8988T (cell line): Measurements from ENCODE around the gene A2ML1.
A peak's percentile ranks its signal among the peaks of the same experiment; 100 is the strongest.
"Not testable (repeated sequence)": the region's sequence is repeated elsewhere in the genome, so short reads cannot be mapped to it uniquely, and the experiment has no call there.

Source experiments
- DNase-seq: peaks from one replicate; pipeline ENCODE4 v3.0.0; 2011

Gene A2ML1

DNA sequence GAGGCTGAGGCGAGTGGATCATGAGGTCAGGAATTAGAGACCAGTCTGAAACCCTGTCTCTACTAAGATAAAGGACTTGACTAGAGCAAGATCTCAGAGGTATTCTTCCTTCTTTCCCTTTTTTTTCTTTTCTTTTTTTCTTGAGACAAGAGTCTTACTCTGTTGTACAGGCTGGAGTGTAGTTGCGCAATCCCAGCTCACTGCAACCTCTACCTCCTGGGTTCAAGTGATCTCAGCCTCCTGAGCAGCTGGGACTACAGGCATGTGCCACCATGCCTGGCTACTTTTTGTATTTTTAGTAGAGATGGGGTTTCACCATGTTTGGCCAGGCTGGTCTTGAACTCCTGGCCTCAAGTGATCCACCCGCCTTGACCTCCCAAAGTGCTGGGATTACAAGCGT is 37.0 kb downstream of the A2ML1 start:
- DNase-seq, result not testable (repeated sequence)

- no peak for DNase-seq
These were observed 37.9 kb downstream of the A2ML1 start for GRCh38 chr12:8860165-8860961.

DNA sequence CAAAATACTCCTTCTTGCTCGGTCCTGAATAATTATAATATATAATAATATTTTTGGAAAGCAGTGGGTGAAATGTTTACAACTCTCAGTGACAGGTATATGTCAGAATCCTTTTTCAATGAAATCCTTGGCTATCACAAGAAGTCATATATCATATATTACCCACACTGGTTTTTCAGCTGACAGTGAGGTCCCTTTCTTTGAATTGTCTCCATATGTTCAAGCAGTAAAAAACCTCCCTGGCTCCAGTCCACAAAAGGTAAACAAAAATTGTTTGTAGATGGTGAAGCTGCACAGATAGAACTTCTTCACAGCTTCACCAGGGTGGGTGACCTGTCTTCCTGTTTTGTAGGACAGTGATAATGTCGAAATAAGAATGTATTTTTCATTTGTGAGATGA is 44.0 kb downstream of the A2ML1 start:
- DNase-seq, result no peak

GRCh38 chr12:8867009-8867408 is 44.6 kb downstream of the A2ML1 start:
- no peak for DNase-seq

GRCh38 chr12:8867786-8868185 is 45.4 kb downstream of the A2ML1 start:
- DNase-seq, result no peak

DNA sequence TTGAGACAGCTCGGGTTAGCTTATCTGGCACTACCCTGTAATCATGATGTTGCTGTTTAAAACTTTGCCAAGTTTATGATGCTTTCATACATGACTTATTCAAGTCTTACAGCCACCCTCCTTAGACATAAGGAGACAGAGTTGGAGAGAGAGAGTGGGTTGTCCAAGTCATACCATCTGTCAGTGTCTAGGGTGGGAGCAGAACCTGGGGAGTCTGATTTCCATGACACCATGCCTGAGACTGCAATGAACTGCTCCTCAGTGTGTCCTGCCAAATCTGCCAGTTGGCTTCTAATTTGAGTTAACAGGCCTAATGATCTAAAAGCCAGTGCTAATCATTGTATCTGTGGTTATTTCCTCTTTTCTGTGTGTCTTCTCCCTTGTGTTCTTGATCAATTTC is 48.2 kb downstream of the A2ML1 start:
- no peak for DNase-seq

GRCh38 chr12:8871068-8871467 is 48.6 kb downstream of the A2ML1 start:
- no peak for DNase-seq

- no peak for DNase-seq
These were observed 54.5 kb downstream of the A2ML1 start for GRCh38 chr12:8876887-8877286.

GRCh38 chr12:8886502-8887284 is 64.3 kb downstream of the A2ML1 start:
- DNase-seq, result no peak

DNA sequence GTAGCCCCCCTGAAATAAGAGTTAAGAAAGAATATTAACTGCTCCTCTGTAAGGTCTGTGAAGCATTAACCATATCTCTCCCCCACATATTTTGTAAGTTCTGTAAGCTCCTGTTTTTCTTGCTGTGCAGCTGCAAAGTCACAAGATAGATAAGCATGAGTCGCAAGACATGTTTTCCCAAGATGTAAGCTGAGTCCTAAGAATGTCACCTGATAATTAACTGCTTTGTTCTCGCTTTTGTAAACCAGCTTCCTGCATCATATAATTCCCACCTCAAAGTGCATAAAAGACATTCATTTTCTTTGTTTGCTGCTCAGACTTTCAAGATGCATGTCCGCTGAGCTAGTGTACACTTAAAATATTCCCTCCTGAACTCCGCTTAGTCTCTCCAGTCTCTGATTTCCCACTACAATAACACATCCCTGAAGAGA is 64.9 kb downstream of the A2ML1 start:
- no peak for DNase-seq

GRCh38 chr12:8890313-8891085 is 68.1 kb downstream of the A2ML1 start:
- DNase-seq, result peak; percentile 32

GRCh38 chr12:8891976-8892375 is 69.6 kb downstream of the A2ML1 start:
- DNase-seq, result no peak

DNA sequence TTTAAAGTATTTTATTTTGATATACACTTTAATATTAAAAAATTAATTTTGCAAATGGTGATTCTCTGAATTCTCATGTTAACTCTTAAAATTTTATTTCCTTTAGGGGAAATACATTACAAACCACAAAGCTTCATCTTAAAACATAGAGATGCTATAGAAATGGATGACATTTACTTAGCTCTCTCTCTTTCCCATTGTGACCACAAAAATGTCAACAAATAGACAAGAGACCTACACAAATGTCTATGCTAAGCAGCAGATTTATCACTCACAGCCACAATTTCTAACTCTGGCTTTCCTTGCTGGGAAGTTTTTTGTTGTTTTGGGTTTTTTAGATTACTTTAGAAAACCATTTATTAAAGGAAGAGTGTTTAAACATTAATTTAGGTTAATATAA is 72.0 kb downstream of the A2ML1 start:
- DNase-seq, result no peak

DNA sequence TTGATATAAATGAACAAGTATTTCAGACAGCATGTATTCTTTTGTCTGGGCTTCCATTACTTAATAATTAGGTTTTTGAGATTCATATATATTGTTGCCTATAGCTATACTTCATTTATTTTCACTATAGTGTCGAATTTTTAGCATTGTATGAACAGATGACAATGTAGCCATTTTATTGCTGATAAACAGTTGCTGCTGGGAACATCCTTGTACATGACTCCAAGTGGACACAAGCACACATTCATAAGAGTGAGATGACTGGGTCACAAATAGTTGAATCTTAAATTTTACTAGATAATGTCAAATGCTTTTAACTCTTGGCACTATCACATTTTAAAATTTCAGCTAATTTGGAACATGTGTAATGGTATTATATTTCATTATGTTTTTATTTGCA is 72.6 kb downstream of the A2ML1 start:
- no peak for DNase-seq

DNA sequence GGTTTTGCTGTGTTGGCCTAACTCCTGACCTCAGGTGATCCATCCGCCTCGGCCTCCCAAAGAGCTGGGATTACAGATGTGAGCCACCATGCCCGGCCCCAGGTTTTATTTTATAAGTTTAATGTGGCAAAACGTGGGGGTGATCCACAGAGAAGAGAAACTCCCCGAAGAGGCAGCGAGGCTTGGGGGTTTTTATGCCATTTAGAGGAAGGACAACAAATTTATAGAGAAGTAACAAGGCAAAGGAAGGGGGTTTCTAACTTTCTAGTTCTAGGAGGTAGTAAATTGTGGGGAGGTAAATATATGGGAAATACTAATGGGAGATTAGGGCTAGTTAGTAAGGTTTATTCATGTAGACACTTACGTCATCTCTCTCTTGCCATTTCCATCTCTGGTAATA is 74.7 kb downstream of the A2ML1 start:
- DNase-seq, result no peak

- DNase-seq, result no peak
These were observed 77.4 kb downstream of the A2ML1 start for GRCh38 chr12:8899830-8900229.

- DNase-seq, result not testable (repeated sequence)
These were observed 80.3 kb downstream of the A2ML1 start for GRCh38 chr12:8902703-8903102.

DNA sequence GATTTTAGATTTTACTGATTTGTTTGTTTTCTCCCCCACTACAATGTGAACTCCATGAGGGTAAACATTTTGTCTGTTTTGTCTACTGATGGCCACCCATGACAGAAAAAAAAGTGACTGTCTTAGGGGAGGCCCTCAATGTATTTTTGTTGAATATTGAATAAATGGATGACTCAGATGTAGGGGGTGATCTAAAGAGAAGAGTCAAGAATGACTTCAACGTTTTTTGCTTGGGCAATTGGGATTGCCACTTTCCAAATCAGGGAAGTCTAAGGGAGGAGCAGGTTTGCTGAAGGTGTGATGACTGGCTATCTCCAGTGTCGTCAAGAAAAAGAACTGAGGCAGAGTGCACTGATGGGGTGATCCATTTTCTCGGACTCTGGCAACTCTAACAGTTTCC is 81.2 kb downstream of the A2ML1 start:
- DNase-seq, result no peak

GRCh38 chr12:8904665-8905064 is 82.2 kb downstream of the A2ML1 start:
- no peak for DNase-seq

DNA sequence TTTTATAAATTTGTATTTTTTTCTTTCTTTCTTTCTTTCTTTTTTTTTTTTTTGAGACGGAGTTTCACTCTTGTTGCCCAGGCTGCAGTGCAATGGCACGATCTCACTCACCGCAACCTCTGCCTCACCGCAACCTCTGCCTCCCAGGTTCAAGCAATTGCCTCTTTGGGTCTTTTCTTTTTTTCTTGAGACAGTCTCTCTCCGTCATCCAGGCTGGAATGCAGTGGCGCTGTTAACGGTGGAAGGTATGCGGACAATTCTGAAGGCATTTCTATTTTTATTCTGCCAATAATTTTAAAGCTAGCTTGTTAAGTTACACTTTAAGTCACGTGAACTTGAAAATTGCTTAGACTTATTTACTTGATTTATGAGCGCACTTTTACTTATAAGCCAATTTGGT is 83.1 kb downstream of the A2ML1 start:
- DNase-seq, result no peak

DNA sequence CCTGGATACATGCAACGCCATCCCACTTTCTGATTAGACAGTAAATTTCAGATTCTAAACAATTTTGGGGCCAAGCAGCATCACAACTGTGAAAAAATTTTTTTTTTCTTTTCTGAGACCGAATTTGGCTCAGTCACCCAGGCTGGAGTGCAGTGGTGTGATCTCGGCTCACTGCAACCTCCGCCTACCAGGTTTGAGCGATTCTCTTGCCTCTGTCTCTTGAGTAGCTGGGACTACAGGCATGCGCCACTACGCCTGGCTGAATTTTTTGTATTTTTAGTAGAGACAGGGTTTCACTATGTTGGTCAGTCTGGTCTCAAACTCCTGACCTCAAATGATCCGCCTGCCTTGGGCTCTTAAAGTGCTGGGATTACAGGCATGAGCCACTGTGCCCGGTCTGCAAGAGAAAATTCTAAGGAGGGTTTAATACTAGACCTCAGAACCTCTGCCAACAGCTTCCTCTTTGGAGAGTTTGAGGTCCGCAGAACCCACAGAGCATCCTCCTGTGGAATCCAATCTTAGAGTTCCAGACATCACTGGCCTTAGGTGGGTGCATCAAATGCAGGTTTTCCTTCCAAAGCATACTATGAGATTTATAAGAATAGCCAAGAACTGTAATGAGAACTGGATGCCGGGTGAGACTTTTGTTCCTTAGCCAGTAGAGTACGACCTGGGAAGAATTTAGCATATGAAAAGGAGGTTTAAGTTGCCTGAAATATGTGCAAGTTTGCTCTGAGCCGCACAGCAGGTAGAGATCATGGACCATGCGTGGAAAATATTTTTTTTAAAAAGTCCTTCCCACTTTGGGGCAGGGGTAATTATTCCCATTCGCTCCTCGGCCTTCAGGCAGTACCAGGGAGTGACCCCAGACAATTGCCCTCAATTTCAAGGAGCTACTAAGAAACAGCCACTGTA is 84.1 kb downstream of the A2ML1 start:
- DNase-seq, result no peak

- DNase-seq, result no peak
These were observed 85.1 kb downstream of the A2ML1 start for GRCh38 chr12:8907513-8907912.
